GM12875 (cell line): ENCODE measurements around the gene OSBPL7.

Experiments
- H3K4me3 ChIP-seq: one replicate; pipeline ENCODE4 v1.5.1; 2011; ENCODE audit warnings: low read depth, low read length, control low read depth
- CTCF ChIP-seq: IDR thresholded peaks from 2 replicates; pipeline ENCODE4 v1.5.1; 2011; ENCODE audit warnings: low read depth, mild to moderate bottlenecking, control low read depth, inconsistent platforms, low read length, moderate library complexity, borderline replicate concordance; ENCODE audit not compliant: insufficient read depth

The OSBPL7 gene

GRCh38 chr17:47853616-47854015 is 32.0 kb upstream of the OSBPL7 start:
- TF ChIP-seq CTCF: no peak
- H3K4me3 ChIP-seq: no peak overlapping the region

GRCh38 chr17:47852113-47852949 is 30.7 kb upstream of the OSBPL7 start:
- H3K4me3 ChIP-seq: no peak overlapping the region
- no peak for TF ChIP-seq CTCF

- TF ChIP-seq CTCF: no peak
- no peak overlapping the region for H3K4me3 ChIP-seq
Observed at GRCh38 chr17:47851764-47852112, 30.1 kb upstream of the OSBPL7 start.

GRCh38 chr17:47850692-47851573 is 29.3 kb upstream of the OSBPL7 start, which contains the start of gene SP6:
Gene SP6 (minus strand): TSS chr17:47851163. CDS start chr17:47848429, 2,734 bp downstream.
- H3K4me3 ChIP-seq: no peak within 1 kb of the TSS
- TF ChIP-seq CTCF: no peak

- no peak overlapping the region for H3K4me3 ChIP-seq
- no peak for TF ChIP-seq CTCF
Observed at GRCh38 chr17:47850373-47850691, 28.7 kb upstream of the OSBPL7 start.

- no peak overlapping the region for H3K4me3 ChIP-seq
- no peak for TF ChIP-seq CTCF
Observed at GRCh38 chr17:47848198-47848513, 26.6 kb upstream of the OSBPL7 start.
